HG03439 (cell line): ENCODE measurements around the gene COX6B2.
"Not testable (repeated sequence)": the region's sequence is repeated elsewhere in the genome, so short reads cannot be mapped to it uniquely, and the experiment has no call there.

ENCODE experiments used
- ATAC-seq: cut with Tn5 transposase; IDR thresholded peaks from one replicate; pipeline ENCODE4 v1.9.1; 2021; ENCODE audit warnings: mild to moderate bottlenecking, moderate library complexity; ENCODE audit not compliant: unreplicated experiment

Gene COX6B2, protein sequence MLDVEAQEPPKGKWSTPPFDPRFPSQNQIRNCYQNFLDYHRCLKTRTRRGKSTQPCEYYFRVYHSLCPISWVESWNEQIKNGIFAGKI

DNA sequence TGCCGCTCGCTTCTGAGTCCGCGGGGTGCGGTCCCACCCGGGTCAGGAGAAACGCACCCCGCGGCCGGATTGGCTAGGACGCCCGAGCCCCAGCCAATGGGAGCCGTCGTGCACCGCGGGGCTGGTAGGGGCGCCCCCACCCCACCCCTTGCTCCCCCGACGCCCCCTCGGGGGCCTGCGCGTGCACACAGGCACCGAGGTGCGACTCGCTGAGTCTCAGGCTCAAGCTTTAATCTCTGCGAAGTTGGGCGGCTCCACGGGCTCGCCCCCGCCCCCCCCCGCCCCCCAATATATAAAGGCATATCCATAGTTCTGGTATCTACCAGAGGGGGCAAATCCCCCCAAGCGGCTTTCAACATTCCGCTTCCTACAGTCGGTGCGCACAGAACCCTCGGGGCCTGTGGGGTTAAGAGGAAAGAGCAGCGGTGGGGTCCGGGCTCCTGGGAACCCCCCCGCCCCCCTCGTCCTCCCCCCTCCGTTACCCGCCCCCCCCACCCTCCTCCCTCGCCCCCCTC lies at the start of gene COX6B2:
Gene COX6B2 (minus strand): TSS at position 22 of the 515 bp plus-strand sequence. CDS start 198 bp downstream, outside the sequence.
- no peak for ATAC-seq

GRCh38 chr19:55402509-55402908 lies 48.0 kb upstream of the COX6B2 start:
- no peak for ATAC-seq

DNA sequence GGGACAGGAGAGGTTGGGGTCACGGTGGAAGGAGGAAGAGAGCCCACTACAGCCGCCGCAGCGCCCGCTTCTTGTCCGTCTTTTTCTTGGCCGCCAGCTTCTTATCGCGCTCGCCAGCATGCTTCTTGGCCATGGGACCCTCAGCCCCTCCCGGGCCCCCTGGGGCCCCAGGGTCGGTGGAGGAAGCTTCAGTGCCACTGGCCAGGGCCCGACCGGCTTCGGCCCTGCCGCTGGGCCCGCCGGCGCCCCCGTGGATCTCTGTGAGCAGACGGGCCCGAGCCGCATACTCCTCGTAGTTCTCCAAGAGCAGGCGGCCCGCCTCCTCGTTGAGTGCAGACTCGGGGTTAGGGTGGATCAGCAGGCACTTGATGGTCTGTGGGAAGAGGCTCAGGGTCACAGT lies 46.9 kb upstream of the COX6B2 start:
- not testable (repeated sequence) for ATAC-seq

DNA sequence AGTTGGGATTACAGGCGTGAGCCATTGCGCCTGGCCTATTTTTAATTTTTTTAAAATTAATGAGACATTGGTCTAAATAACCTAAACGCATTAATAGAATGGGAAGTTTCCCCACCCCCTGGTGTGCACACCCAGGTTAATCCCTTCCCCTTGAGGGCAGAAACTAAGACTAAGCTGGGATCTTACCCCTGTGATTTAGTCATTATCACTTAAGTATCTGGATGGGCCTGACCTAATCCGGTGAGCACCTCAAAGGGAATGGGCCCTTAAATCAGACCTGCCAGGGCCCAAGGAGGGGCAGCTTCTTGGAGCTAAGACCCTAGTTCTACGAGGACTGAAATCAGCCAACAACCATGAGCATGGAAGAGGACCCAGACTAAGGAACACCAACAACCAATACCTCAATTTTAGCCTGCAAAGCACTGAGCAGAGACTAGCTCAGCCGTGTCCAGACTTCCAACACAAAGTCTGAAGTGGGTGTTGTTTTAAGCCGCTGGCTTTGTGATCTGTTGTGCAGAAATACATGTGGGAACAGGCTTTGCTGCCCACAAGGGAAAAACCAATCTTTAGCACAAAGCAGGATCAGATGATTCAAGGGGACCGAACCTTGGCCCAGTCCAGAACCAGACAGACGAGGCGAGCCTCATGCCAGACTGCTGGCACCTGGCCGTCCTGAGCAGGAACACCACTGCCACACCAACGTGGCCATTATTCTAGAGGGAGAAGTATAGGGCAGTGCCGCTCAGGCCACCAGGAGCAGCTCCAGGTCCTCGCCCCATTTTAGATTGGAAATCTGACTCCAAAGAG lies 46.0 kb upstream of the COX6B2 start:
- no peak for ATAC-seq

GRCh38 chr19:55398200-55398925 lies 43.8 kb upstream of the COX6B2 start:
- no peak for ATAC-seq

DNA sequence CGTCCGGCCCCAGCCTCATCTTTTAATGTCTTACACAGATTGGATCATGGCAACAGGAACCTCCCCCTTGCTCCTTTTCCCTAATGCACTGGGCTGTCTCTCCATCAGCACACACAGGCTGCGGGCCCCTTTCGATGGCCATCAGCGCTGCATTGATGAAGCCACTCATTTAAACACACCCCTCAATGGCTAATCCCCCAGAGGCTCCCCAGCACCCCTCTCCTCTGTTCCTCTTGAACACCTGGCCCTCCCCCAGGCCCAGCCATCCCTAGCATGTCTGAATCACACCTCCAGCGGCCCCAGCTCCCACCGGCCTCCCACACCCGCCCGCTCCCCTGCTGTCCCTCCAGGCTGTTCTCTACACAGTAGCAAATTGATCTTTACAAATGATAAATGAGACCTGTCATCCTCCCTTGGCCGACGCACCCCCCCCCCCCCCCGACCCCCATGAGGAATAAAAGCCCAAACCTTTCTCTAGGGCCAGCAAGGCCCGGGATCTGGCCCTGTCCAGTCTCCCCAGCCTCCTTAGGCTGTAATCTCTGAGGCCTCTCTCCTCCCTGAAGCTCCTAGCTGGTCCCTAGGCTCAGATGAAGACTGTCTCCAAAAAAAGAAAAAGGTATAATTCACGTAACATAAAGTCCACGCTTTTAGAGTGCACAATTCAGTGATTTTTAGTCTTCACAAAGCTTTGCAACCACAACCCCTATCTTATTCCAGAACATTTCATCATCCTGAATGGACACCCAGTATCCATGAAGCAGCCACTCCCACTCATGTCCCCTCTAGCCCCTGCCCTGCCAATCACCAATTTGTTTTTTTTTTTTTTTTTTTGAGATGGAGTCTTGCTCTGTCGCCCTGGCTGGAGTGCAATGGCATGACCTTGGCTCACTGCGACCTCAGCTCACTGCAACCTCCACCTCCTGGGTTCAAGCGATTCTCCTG lies 38.6 kb upstream of the COX6B2 start:
- no peak for ATAC-seq

DNA sequence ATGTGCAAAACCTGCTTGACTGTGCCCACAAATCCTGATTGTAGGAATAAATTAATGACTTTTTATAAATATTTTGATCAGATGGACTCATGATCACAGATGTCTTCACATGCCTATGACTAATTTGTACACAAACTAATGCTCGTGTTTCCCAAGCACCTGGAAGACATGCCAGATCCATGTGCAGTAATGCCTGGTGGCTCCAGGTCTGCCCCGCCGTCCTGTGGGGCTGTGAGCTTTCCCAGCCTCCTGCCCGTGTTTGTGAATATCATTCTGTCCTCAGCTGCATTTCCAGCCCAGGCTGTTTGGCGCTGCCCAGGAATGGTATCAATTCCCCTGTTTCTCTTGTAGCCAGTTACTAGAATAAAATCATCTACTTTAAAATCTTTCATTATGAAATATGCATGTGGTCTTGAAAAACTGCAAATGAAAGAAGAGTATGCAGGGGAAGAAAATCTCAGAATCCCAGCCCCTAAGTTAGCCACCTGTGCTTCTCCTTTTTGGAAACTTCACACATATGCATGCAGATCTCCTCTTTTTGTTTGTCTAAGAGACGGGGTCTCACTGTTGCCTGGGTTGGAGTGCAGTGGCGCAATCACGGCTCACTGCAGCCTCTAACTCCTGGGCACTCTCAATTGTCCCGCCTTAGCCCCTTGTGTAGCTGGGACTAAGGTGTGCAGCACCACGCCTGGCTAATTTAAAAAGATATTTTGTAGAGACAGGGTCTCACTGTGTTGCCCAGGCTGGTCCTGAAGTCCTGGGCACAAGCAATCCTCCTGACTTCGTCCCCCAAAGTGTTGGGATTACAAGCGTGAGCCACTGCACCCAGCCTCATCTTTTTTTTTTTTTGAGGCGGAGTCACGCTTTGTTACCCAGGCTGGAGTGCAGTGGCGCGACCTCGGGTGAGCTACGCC lies 37.4 kb upstream of the COX6B2 start:
- no peak for ATAC-seq

GRCh38 chr19:55391191-55391670 lies 36.7 kb upstream of the COX6B2 start:
- ATAC-seq: no peak

GRCh38 chr19:55390461-55390880 lies 36.0 kb upstream of the COX6B2 start:
- ATAC-seq: no peak

GRCh38 chr19:55389386-55390317 lies 35.1 kb upstream of the COX6B2 start:
- ATAC-seq: no peak

DNA sequence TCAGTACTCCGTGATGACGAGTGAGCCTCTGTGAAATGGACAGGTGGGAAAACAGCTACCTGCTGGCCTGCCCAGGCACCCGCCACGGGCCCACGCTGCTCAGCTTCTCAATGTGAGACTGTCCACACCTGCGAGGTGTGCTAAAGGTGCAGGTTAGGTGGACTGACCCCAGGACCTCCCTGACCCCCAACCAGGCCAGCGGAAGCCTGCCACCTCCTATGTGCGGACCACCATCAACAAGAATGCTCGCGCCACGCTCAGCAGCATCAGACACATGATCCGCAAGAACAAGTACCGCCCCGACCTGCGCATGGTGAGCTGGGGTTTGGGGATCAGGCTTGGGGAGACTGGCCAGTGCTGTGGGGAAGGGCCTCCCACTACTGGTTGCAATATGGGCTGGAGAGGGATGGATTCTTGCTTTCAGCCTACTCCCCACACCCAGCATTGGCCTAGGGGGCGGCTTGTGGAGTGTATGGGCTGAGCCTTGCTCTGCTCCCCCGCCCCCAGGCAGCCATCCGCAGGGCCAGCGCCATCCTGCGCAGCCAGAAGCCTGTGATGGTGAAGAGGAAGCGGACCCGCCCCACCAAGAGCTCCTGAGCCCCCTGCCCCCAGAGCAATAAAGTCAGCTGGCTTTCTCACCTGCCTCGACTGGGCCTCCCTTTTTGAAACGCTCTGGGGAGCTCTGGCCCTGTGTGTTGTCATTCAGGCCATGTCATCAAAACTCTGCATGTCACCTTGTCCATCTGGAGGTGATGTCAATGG lies 33.4 kb upstream of the COX6B2 start:
- no peak for ATAC-seq

GRCh38 chr19:55386493-55386971 lies 32.0 kb upstream of the COX6B2 start:
- ATAC-seq: no peak

GRCh38 chr19:55385724-55386492 lies 31.4 kb upstream of the COX6B2 start, which contains the start of gene RPL28:
Gene RPL28, plus strand, starts transcription at chr19:55385932. Its CDS starts 426 bp downstream, at chr19:55386358.
- ATAC-seq: peak; percentile 72

- peak; percentile 55 for ATAC-seq
Measured at GRCh38 chr19:55384920-55385723, 30.6 kb upstream of the COX6B2 start.

DNA sequence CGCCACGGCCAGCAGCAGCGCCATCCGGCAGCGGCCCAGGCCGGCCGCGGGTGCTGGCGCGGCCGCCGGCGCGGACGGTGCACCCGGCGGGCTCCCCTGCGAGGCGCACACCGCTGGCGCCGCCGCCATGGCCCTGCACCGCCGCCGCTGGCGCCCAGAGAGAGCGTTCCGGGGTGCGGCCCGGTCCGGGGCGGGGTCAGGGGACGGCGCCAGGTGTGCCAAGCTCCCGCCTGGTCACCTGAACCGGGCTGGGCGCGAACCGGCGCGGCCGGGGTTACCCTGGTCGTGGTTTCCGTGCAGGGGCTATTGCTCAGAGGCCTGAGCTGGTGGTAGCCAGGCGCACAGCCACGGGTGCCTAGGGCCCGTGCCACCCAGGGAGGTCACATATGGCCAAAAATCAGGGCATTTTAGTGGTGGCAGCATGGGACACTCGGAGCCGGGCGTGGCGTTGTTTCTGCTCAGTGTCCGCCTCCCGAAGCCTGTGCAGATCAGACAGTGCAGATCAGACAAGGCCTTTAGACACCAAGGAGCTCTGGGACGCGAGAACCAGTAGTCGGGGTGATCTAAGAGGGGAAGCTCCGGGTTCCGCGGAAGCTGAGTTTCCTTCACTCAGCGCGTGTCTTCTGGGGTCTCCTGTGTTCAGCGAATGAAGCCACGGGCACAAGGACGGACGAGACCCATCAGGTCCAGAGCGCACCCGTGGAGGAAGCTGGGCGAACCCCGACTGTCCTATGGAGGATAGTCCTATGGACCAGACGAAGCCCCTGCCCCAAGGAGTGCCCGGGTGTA lies 29.8 kb upstream of the COX6B2 start, which contains the start of gene TMEM238:
Gene TMEM238 (minus strand): TSS at position 162 of the 789 bp plus-strand sequence. CDS start 33 bp downstream, at position 129.
- no peak for ATAC-seq
